CD14-positive monocyte (primary cell): ENCODE measurements around the gene ACOD1. TPM values are rescaled to one million over a fixed set of nuclear protein-coding genes. Genes with fewer than 3 reads are reported as not detected.

ENCODE experiments used
- DNase-seq, 3 donors: peaks; one replicate each; pipeline ENCODE4 v3.0.0-alpha.2; 2011 to 2022
- H2AFZ ChIP-seq: 2 replicates; pipeline ENCODE4 v1.6.0; 2012; ENCODE audit warnings: mild to moderate bottlenecking, low read depth, low read length, inconsistent platforms; ENCODE audit not compliant: insufficient read depth, poor library complexity, severe bottlenecking
- H3K27ac ChIP-seq, 2 donors: 1 replicate in 1 of 2; 2 replicates in 1 of 2; pipeline ENCODE4 v1.5.1; 2012 to 2013; ENCODE audit warnings: low read length in 2 of 2, control low read depth in 1 of 2, inconsistent platforms in 1 of 2, low read depth in 1 of 2, mild to moderate bottlenecking in 1 of 2
- H3K27me3 ChIP-seq, 2 donors: one replicate each; pipeline versions ENCODE4 v1.6.0 to v1.6.1; 2011 to 2013; ENCODE audit warnings: low read length in 2 of 2; ENCODE audit not compliant: control insufficient read depth in 2 of 2, insufficient read depth in 2 of 2
- H3K36me3 ChIP-seq, 2 donors: replicated peaks in 1 of 2; 1 replicate in 1 of 2; 2 replicates in 1 of 2; pipeline versions ENCODE4 v1.5.1 to v1.6.1; 2012 to 2013; ENCODE audit warnings: low read length in 2 of 2, control low read depth in 1 of 2, inconsistent platforms in 1 of 2, mild to moderate bottlenecking in 1 of 2; ENCODE audit not compliant: insufficient read depth in 2 of 2, control insufficient read depth in 1 of 2
- H3K4me1 ChIP-seq, 2 donors: 1 replicate in 1 of 2; 2 replicates in 1 of 2; pipeline versions ENCODE4 v1.5.1 to v1.6.1; 2012 to 2013; ENCODE audit warnings: low read length in 2 of 2, control low read depth in 1 of 2, inconsistent platforms in 1 of 2, mild to moderate bottlenecking in 1 of 2, moderate library complexity in 1 of 2; ENCODE audit not compliant: insufficient read depth in 2 of 2, control insufficient read depth in 1 of 2
- H3K4me2 ChIP-seq: replicated peaks from 2 replicates; pipeline ENCODE3; 2012; ENCODE audit warnings: low read length, moderate library complexity, mild to moderate bottlenecking; ENCODE audit not compliant: poor library complexity, severe bottlenecking; ENCODE audit errors: extremely low read depth
- H3K4me3 ChIP-seq, 3 experiments: fragments of 200-600 bp in 1 of 3; sonication (generic) in 1 of 3; replicated peaks in 1 of 3; 1 replicate in 2 of 3; 2 replicates in 1 of 3; pipeline ENCODE4 v1.5.1; 2011 to 2013; ENCODE audit warnings: low read length in 3 of 3, mild to moderate bottlenecking in 3 of 3, control low read depth in 2 of 3, low read depth in 2 of 3, inconsistent platforms in 1 of 3, moderate library complexity in 1 of 3
- H3K79me2 ChIP-seq: 2 replicates; pipeline ENCODE4 v1.6.0; 2012; ENCODE audit warnings: mild to moderate bottlenecking, control low read depth, inconsistent platforms, low read length, moderate library complexity; ENCODE audit not compliant: insufficient read depth
- H3K9ac ChIP-seq: 2 replicates; pipeline ENCODE4 v1.6.0; 2017; ENCODE audit warnings: low read length, mild to moderate bottlenecking; ENCODE audit not compliant: insufficient read depth, poor library complexity, severe bottlenecking
- H3K9me3 ChIP-seq, 2 donors: replicated peaks in 1 of 2; 1 replicate in 1 of 2; 2 replicates in 1 of 2; pipeline versions ENCODE4 v1.5.1 to v1.6.1; 2012 to 2013; ENCODE audit warnings: low read length in 2 of 2, control low read depth in 1 of 2; ENCODE audit not compliant: control insufficient read depth in 1 of 2, insufficient read depth in 1 of 2
- H4K20me1 ChIP-seq: 2 replicates; pipeline ENCODE4 v1.6.0; 2012; ENCODE audit warnings: mild to moderate bottlenecking, low read length, control low read depth, moderate library complexity; ENCODE audit not compliant: insufficient read depth
- H3K27ac Mint-ChIP-seq, 7 donors: one replicate each; pipeline ENCODE4 v1.8.0; 2020; ENCODE audit warnings: mild to moderate bottlenecking in 7 of 7, mixed read lengths in 7 of 7, moderate library complexity in 6 of 7, inconsistent platforms in 2 of 7
- H3K27me3 Mint-ChIP-seq, 3 donors: one replicate each; pipeline ENCODE4 v1.8.0; 2021 to 2022; ENCODE audit warnings: low read depth in 3 of 3, mild to moderate bottlenecking in 3 of 3, mixed read lengths in 3 of 3, moderate library complexity in 3 of 3, inconsistent platforms in 1 of 3
- H3K36me3 Mint-ChIP-seq, 2 donors: one replicate each; pipeline ENCODE4 v1.8.0; 2020; ENCODE audit warnings: mixed read lengths in 2 of 2, inconsistent platforms in 1 of 2, mild to moderate bottlenecking in 1 of 2
- H3K4me1 Mint-ChIP-seq: one replicate; pipeline ENCODE4 v1.8.0; 2020; ENCODE audit warnings: mild to moderate bottlenecking, mixed read lengths
- H3K4me3 Mint-ChIP-seq, 2 donors: one replicate each; pipeline ENCODE4 v1.8.0; 2020; ENCODE audit warnings: mild to moderate bottlenecking in 2 of 2, mixed read lengths in 2 of 2, moderate library complexity in 1 of 2
- H3K9me3 Mint-ChIP-seq, 7 donors: one replicate each; pipeline ENCODE4 v1.8.0; 2020 to 2022; ENCODE audit warnings: mixed read lengths in 7 of 7, mild to moderate bottlenecking in 6 of 7, moderate library complexity in 6 of 7, inconsistent platforms in 2 of 7
- WGBS: methylation state at CpG from one replicate; pipeline ENCODE4 v1.1.5; 2013; ENCODE audit warnings: missing lambda C conversion rate; ENCODE audit not compliant: insufficient coverage; 5-methylcytosine and 5-hydroxymethylcytosine counted together
- intact Hi-C, 2 donors: fragments of 100-400 bp; cut with micrococcal nuclease; formaldehyde crosslinking; loops; one replicate each; pipeline versions ENCODE4 v1.15.0 to v1.15.1; 2023
- polyA plus RNA-seq, 3 donors: library from polyadenylated mRNA; depleted of rRNA in 1 of 3; unstranded in 2 of 3; stranded (reverse) in 1 of 3; fragments of 300-500 nt in 2 of 3; fragments of >200 nt in 1 of 3; fragmentation: Illumina TruSeq in 2 of 3; gene quantifications; 1 replicate in 2 of 3; 2 replicates in 1 of 3; pipeline ENCODE4 v1.2.3, GENCODE V29; 2012 to 2021
- TF ChIP-seq, protein P1 (sequence below): fragments of 200-600 bp; IDR thresholded peaks from one replicate; pipeline ENCODE4 v1.8.0; 2022; ENCODE audit warnings: antibody characterized with exemption, mild to moderate bottlenecking

ACOD1 gene
- polyA plus RNA-seq, 3 donors, result 0.29 TPM; not detected in 2

DNA sequence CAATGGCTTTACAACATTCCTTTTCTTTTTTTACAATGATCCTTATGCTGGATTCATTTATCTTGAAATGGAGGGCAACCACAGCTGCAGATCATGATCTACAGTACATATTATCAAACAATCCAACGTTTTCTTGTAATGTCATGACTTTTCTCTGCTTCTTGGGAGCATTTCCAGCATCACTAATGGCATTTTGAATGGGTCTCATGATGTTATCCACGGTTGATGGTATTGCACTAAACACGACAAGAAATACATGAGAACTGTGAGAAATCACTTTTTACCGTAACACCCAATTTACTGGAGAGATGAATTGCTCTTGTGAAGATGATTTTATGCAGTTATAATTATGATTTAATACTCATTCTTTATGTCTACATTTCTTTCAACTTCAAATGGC lies 16.2 kb upstream of the ACOD1 start:
- TF ChIP-seq, protein P1, sequence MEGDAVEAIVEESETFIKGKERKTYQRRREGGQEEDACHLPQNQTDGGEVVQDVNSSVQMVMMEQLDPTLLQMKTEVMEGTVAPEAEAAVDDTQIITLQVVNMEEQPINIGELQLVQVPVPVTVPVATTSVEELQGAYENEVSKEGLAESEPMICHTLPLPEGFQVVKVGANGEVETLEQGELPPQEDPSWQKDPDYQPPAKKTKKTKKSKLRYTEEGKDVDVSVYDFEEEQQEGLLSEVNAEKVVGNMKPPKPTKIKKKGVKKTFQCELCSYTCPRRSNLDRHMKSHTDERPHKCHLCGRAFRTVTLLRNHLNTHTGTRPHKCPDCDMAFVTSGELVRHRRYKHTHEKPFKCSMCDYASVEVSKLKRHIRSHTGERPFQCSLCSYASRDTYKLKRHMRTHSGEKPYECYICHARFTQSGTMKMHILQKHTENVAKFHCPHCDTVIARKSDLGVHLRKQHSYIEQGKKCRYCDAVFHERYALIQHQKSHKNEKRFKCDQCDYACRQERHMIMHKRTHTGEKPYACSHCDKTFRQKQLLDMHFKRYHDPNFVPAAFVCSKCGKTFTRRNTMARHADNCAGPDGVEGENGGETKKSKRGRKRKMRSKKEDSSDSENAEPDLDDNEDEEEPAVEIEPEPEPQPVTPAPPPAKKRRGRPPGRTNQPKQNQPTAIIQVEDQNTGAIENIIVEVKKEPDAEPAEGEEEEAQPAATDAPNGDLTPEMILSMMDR, result no peak
- intact Hi-C loops, result no loop called here
- peaks cover 10% of the 10 kb centered on the region for H3K4me1 Mint-ChIP-seq

DNA sequence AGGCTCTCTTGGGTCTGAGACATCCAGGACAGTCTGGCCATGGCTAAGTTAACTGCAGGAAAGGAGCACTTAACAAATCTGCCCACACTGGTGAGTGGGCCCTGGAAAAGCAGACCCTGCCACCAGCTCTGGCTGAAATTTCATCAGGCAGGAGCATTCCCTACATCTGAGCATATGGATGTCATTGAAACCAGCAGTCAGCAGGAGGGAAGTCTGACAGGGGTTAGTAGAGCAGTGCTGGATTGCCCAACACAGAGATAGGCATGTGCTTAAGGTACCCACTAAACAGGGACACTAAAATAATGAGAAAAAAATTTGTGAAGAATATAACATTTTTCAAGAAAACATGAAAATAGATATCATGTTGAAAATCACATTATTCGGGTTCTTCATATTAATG lies 13.6 kb upstream of the ACOD1 start:
- intact Hi-C loops, result loop anchor here in 1 of 2 donors (5.0 kb wide), 2 partner anchors 43 to 52 kb away; no protein-coding TSS in a partner anchor
- no peak overlapping the region for H3K4me3 Mint-ChIP-seq
- no CpG with 5 or more reads among the region's 1 CpG for WGBS

More for the DNA sequence above, 16.2 kb upstream of the ACOD1 start:
- 100% methylated on average over 1 of the region's 4 CpGs for WGBS
- Histone ChIP-seq H3K4me2 (no peak overlapping the region), H3K9ac (no peak overlapping the region), H2AFZ (no peak overlapping the region), H3K36me3 (no peaks in the 10 kb centered on the region), H3K79me2 (no peaks in the 10 kb centered on the region), H3K4me3 (no peak overlapping the region), H3K27me3 (no peaks in the 10 kb centered on the region), H3K4me1 (peaks cover 9% of the 10 kb centered on the region in 2 donors), H4K20me1 (no peaks in the 10 kb centered on the region), H3K9me3 (peaks cover 3 to 6% of the 10 kb centered on the region in 2 donors), H3K27ac (no peak overlapping the region)
- peaks cover 7 to 18% (median 11%) of the 10 kb centered on the region in 7 donors for H3K9me3 Mint-ChIP-seq
- H3K27me3 Mint-ChIP-seq, result peaks cover 0 to 2% (median 1%) of the 10 kb centered on the region in 3 donors
- H3K27ac Mint-ChIP-seq, result no peak overlapping the region
- H3K4me3 Mint-ChIP-seq, result no peak overlapping the region
- no peak for DNase-seq
- no peaks in the 10 kb centered on the region for H3K36me3 Mint-ChIP-seq

More for the DNA sequence above, 13.6 kb upstream of the ACOD1 start:
- no peak overlapping the region for H2AFZ ChIP-seq
- H3K36me3 ChIP-seq, result no peaks in the 10 kb centered on the region
- no peak overlapping the region for H3K27ac Mint-ChIP-seq
- no peaks in the 10 kb centered on the region for H4K20me1 ChIP-seq
- no peaks in the 10 kb centered on the region for H3K79me2 ChIP-seq
- H3K27me3 Mint-ChIP-seq, result peaks cover 0 to 1% (median 0%) of the 10 kb centered on the region in 3 donors
- peaks cover 31 to 32% of the 10 kb centered on the region in 2 donors for H3K4me1 ChIP-seq
- H3K4me3 ChIP-seq, result no peak overlapping the region
- no peak for DNase-seq
- no peak overlapping the region for H3K4me2 ChIP-seq
- H3K9me3 ChIP-seq, result peaks cover 3 to 7% of the 10 kb centered on the region in 2 donors
- no peaks in the 10 kb centered on the region for H3K27me3 ChIP-seq
- H3K36me3 Mint-ChIP-seq, result peaks cover 0 to 3% of the 10 kb centered on the region in 2 donors
- no peak overlapping the region for H3K27ac ChIP-seq
- H3K9ac ChIP-seq, result no peak overlapping the region
- peaks cover 7 to 18% (median 9%) of the 10 kb centered on the region in 7 donors for H3K9me3 Mint-ChIP-seq
- H3K4me1 Mint-ChIP-seq, result peaks cover 29% of the 10 kb centered on the region
- TF ChIP-seq, protein P1, result no peak
